Liver (tissue), 3 donors: Measurements from ENCODE around the gene CLDN20.

Experiments used
- CTCF ChIP-seq: fragments of 150-350 bp; IDR thresholded peaks from 2 replicates; pipeline ENCODE4 v1.5.1; 2017; ENCODE audit warnings: improper control_type of control experiment, low read depth, low read length; ENCODE audit not compliant: missing input control
- GABPA ChIP-seq, 2 donors: IDR thresholded peaks in 1 of 2; conservative IDR thresholded peaks in 1 of 2; 2 replicates each; pipeline ENCODE4 v1.6.1; 2016; ENCODE audit warnings: antibody characterized with exemption in 2 of 2, mild to moderate bottlenecking in 1 of 2, moderate library complexity in 1 of 2
- JUND ChIP-seq, 2 donors: IDR thresholded peaks; 2 replicates each; pipeline ENCODE4 v1.6.1; 2016; ENCODE audit warnings: antibody characterized with exemption in 2 of 2
- MAX ChIP-seq: IDR thresholded peaks from 2 replicates; pipeline ENCODE4 v1.6.1; 2016; ENCODE audit warnings: antibody characterized with exemption
- RAD21 ChIP-seq, 2 donors: IDR thresholded peaks; 2 replicates each; pipeline ENCODE4 v1.6.1; 2016; ENCODE audit warnings: antibody characterized with exemption in 2 of 2, mild to moderate bottlenecking in 2 of 2
- SP1 ChIP-seq: IDR thresholded peaks from 2 replicates; pipeline ENCODE4 v1.6.1; 2018; ENCODE audit warnings: antibody characterized with exemption, mild to moderate bottlenecking
- TAF1 ChIP-seq: conservative IDR thresholded peaks from 2 replicates; pipeline ENCODE4 v1.6.1; 2016; ENCODE audit warnings: antibody characterized with exemption, mild to moderate bottlenecking
- ZBTB33 ChIP-seq: IDR thresholded peaks from 2 replicates; pipeline ENCODE4 v1.6.1; 2016; ENCODE audit warnings: antibody characterized with exemption
- TF ChIP-seq, protein P1 (sequence below): IDR thresholded peaks from 2 replicates; pipeline ENCODE4 v1.6.1; 2016; ENCODE audit warnings: antibody characterized with exemption, mild to moderate bottlenecking
- TF ChIP-seq, protein P2 (sequence below): IDR thresholded peaks from 2 replicates; pipeline ENCODE4 v1.6.1; 2016; ENCODE audit warnings: antibody characterized with exemption
- donor health status: healthy.
- donor health status: healthy.

DNA sequence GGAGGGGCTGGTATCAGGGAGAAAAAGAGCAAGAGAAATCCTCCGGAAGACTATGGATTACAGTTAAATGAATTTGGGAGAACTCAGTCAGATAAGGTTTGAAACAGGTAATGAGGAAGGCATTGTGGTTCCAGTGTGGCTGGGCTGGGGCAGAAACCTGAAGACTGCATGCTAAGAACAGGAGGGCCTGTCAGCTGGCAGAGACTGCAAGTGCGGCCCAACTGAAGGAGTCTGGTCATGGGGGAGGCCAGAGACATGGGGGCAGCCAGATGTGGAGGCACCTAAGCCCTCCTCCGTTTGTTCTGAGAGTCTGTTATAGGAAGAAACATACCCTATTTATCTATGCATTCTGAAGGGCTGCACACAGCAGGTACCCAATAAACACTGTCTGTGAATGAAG is 33.9 kb downstream of the CLDN20 start:
- TF ChIP-seq CTCF (no peak), TAF1 (no peak), RAD21 (IDR thresholded peaks at IDR 0.05) (no peak), SP1 (no peak), GABPA (IDR thresholded peaks at IDR 0.05 in 1 of 2, conservative IDR thresholded peaks at IDR 0.05 in 1 of 2) (no peak), MAX (no peak), ZBTB33 (no peak), JUND (IDR thresholded peaks at IDR 0.05) (no peak)
- TF ChIP-seq, protein P1, sequence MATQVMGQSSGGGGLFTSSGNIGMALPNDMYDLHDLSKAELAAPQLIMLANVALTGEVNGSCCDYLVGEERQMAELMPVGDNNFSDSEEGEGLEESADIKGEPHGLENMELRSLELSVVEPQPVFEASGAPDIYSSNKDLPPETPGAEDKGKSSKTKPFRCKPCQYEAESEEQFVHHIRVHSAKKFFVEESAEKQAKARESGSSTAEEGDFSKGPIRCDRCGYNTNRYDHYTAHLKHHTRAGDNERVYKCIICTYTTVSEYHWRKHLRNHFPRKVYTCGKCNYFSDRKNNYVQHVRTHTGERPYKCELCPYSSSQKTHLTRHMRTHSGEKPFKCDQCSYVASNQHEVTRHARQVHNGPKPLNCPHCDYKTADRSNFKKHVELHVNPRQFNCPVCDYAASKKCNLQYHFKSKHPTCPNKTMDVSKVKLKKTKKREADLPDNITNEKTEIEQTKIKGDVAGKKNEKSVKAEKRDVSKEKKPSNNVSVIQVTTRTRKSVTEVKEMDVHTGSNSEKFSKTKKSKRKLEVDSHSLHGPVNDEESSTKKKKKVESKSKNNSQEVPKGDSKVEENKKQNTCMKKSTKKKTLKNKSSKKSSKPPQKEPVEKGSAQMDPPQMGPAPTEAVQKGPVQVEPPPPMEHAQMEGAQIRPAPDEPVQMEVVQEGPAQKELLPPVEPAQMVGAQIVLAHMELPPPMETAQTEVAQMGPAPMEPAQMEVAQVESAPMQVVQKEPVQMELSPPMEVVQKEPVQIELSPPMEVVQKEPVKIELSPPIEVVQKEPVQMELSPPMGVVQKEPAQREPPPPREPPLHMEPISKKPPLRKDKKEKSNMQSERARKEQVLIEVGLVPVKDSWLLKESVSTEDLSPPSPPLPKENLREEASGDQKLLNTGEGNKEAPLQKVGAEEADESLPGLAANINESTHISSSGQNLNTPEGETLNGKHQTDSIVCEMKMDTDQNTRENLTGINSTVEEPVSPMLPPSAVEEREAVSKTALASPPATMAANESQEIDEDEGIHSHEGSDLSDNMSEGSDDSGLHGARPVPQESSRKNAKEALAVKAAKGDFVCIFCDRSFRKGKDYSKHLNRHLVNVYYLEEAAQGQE: no peak
- TF ChIP-seq, protein P2, sequence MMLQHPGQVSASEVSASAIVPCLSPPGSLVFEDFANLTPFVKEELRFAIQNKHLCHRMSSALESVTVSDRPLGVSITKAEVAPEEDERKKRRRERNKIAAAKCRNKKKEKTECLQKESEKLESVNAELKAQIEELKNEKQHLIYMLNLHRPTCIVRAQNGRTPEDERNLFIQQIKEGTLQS: no peak
